Hepatocyte (in vitro differentiated cells): Measurements from ENCODE around the gene CPD.

Experiments
- EZH2 ChIP-seq: fragments of 200-600 bp; sonication (generic); IDR thresholded peaks from 2 replicates; pipeline ENCODE4 v1.6.1; 2016; ENCODE audit warnings: antibody characterized with exemption, mild to moderate bottlenecking, borderline replicate concordance
- EZH2phosphoT487 ChIP-seq: fragments of 200-600 bp; sonication (generic); IDR thresholded peaks from one replicate; pipeline ENCODE4 v1.6.1; 2018; ENCODE audit warnings: antibody characterized with exemption, mild to moderate bottlenecking, low read depth, moderate library complexity; ENCODE audit not compliant: unreplicated experiment, severe bottlenecking
- TF ChIP-seq, protein P1 (sequence below): fragments of 200-600 bp; sonication (generic); IDR thresholded peaks from 2 replicates; pipeline ENCODE4 v1.5.1; 2016; ENCODE audit warnings: antibody characterized with exemption, mild to moderate bottlenecking; ENCODE audit not compliant: poor library complexity

DNA sequence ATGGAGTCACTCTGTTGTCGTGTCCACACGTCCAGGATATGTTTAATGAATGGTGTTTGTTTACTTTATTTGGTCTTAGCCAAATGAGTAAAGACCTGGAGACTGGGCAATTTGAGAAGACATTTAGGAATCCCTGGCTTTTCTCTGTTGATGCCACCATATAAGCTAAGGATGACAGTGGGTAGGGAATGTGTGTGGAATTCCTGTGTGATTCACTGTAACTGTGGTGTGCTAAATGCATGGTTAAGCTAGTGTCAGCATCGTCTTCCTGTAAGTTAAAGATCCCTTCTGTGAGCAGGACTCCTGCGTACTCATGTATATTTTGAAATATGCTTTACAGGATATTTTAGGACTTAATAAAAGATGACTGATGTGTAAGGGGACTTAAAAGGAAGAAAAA is 124.8 kb downstream of the CPD start:
- TF ChIP-seq, protein P1, sequence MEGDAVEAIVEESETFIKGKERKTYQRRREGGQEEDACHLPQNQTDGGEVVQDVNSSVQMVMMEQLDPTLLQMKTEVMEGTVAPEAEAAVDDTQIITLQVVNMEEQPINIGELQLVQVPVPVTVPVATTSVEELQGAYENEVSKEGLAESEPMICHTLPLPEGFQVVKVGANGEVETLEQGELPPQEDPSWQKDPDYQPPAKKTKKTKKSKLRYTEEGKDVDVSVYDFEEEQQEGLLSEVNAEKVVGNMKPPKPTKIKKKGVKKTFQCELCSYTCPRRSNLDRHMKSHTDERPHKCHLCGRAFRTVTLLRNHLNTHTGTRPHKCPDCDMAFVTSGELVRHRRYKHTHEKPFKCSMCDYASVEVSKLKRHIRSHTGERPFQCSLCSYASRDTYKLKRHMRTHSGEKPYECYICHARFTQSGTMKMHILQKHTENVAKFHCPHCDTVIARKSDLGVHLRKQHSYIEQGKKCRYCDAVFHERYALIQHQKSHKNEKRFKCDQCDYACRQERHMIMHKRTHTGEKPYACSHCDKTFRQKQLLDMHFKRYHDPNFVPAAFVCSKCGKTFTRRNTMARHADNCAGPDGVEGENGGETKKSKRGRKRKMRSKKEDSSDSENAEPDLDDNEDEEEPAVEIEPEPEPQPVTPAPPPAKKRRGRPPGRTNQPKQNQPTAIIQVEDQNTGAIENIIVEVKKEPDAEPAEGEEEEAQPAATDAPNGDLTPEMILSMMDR, result no peak
- TF ChIP-seq EZH2phosphoT487, result no peak
- TF ChIP-seq EZH2, result no peak
